Neural crest cell (in vitro differentiated cells): ENCODE results near the gene SLC25A21. TPM values are rescaled to one million over a fixed set of nuclear protein-coding genes. Genes with fewer than 3 reads are reported as not detected.

ENCODE experiments used
- DNase-seq: peaks from one replicate; pipeline ENCODE4 v3.0.0; 2021; ENCODE audit warnings: low read depth, mixed read lengths, low spot score
- H3K27ac Mint-ChIP-seq: one replicate; pipeline ENCODE4 v1.8.0; 2021; ENCODE audit warnings: mild to moderate bottlenecking, mixed read lengths; ENCODE audit not compliant: unreplicated experiment
- H3K27me3 Mint-ChIP-seq: 2 replicates; pipeline ENCODE4 v1.8.0; 2021; ENCODE audit warnings: low read depth, mild to moderate bottlenecking, mixed read lengths
- H3K36me3 Mint-ChIP-seq: 2 replicates; pipeline ENCODE4 v1.8.0; 2021; ENCODE audit warnings: low read depth, mild to moderate bottlenecking, mixed read lengths
- H3K4me1 Mint-ChIP-seq: 2 replicates; pipeline ENCODE4 v1.8.0; 2021; ENCODE audit warnings: mixed read lengths
- H3K4me3 Mint-ChIP-seq: one replicate; pipeline ENCODE4 v1.8.0; 2021; ENCODE audit warnings: mild to moderate bottlenecking, mixed read lengths
- H3K9me3 Mint-ChIP-seq: 2 replicates; pipeline ENCODE4 v1.8.0; 2021; ENCODE audit warnings: mixed read lengths
- total RNA-seq: library from RNA; stranded (reverse); gene quantifications from 2 replicates; pipeline ENCODE4 v1.2.1, GENCODE V29; 2021
- TF ChIP-seq, protein P1 (sequence below): fragments of 200-600 bp; sonication (generic); conservative IDR thresholded peaks from 2 replicates; pipeline ENCODE4 v1.5.0; 2021; ENCODE audit warnings: antibody characterized with exemption, mild to moderate bottlenecking

The SLC25A21 gene
- total RNA-seq, 1 donor from 2014 or later = 2.2 TPM

- TF ChIP-seq, protein P1, sequence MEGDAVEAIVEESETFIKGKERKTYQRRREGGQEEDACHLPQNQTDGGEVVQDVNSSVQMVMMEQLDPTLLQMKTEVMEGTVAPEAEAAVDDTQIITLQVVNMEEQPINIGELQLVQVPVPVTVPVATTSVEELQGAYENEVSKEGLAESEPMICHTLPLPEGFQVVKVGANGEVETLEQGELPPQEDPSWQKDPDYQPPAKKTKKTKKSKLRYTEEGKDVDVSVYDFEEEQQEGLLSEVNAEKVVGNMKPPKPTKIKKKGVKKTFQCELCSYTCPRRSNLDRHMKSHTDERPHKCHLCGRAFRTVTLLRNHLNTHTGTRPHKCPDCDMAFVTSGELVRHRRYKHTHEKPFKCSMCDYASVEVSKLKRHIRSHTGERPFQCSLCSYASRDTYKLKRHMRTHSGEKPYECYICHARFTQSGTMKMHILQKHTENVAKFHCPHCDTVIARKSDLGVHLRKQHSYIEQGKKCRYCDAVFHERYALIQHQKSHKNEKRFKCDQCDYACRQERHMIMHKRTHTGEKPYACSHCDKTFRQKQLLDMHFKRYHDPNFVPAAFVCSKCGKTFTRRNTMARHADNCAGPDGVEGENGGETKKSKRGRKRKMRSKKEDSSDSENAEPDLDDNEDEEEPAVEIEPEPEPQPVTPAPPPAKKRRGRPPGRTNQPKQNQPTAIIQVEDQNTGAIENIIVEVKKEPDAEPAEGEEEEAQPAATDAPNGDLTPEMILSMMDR = no peak
- DNase-seq = no peak
- H3K4me3 Mint-ChIP-seq = no peak overlapping the region
- H3K27ac Mint-ChIP-seq = no peak overlapping the region
- H3K4me1 Mint-ChIP-seq = no peaks in the 10 kb centered on the region
- H3K27me3 Mint-ChIP-seq = no peaks in the 10 kb centered on the region
- H3K9me3 Mint-ChIP-seq = peaks cover 3% of the 10 kb centered on the region
- peaks cover 3% of the 10 kb centered on the region for H3K36me3 Mint-ChIP-seq
These were observed 50.1 kb downstream of the SLC25A21 start for GRCh38 chr14:37122288-37122687.

GRCh38 chr14:37118673-37119366, 53.6 kb downstream of the SLC25A21 start:
- no peak overlapping the region for H3K4me3 Mint-ChIP-seq
- DNase-seq = no peak
- TF ChIP-seq, protein P1 = no peak
- H3K9me3 Mint-ChIP-seq = peaks cover 3% of the 10 kb centered on the region
- no peak overlapping the region for H3K27ac Mint-ChIP-seq
- H3K36me3 Mint-ChIP-seq = peaks cover 3% of the 10 kb centered on the region
- H3K4me1 Mint-ChIP-seq = no peaks in the 10 kb centered on the region
- H3K27me3 Mint-ChIP-seq = no peaks in the 10 kb centered on the region

- Mint-ChIP-seq H3K36me3 (peaks cover 3% of the 10 kb centered on the region), H3K9me3 (peaks cover 3% of the 10 kb centered on the region), H3K27ac (no peak overlapping the region), H3K27me3 (no peaks in the 10 kb centered on the region), H3K4me3 (no peak overlapping the region), H3K4me1 (no peaks in the 10 kb centered on the region)
- TF ChIP-seq, protein P1 = no peak
- DNase-seq = no peak
These were observed 55.2 kb downstream of the SLC25A21 start for GRCh38 chr14:37116933-37117849.

- no peak overlapping the region for H3K27ac Mint-ChIP-seq
- no peak for DNase-seq
- H3K4me3 Mint-ChIP-seq = no peak overlapping the region
- H3K27me3 Mint-ChIP-seq = no peaks in the 10 kb centered on the region
- TF ChIP-seq, protein P1 = no peak
- peaks cover 3% of the 10 kb centered on the region for H3K36me3 Mint-ChIP-seq
- peaks cover 3% of the 10 kb centered on the region for H3K9me3 Mint-ChIP-seq
- H3K4me1 Mint-ChIP-seq = no peaks in the 10 kb centered on the region
These were observed 57.0 kb downstream of the SLC25A21 start for GRCh38 chr14:37115406-37115805.

DNA sequence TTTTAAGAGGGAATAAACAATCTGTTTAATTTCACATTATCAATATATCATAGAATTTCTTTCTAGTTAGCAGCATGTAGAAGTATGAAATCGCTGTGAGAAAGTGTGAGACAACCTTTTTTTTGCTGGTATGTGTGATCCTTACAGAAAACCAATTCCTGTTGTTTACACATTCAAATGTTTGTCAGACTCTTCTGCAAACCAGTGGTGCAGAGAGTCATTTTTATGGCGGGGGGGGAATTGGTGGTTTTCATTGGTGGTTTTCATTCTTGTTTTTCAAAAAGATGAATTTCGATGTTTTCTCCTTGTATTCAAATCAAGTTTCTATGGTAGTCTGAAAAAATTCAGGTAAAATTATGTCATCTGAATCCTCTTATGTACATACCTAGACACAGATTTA, 57.8 kb downstream of the SLC25A21 start:
- Mint-ChIP-seq H3K4me1 (no peaks in the 10 kb centered on the region), H3K9me3 (peaks cover 3% of the 10 kb centered on the region), H3K27ac (no peak overlapping the region), H3K27me3 (no peaks in the 10 kb centered on the region), H3K36me3 (peaks cover 3% of the 10 kb centered on the region), H3K4me3 (no peak overlapping the region)
- no peak for DNase-seq
- TF ChIP-seq, protein P1 = no peak
